Measurements from ENCODE around the gene CST5. TPM values are rescaled to one million over a fixed set of nuclear protein-coding genes. Genes with fewer than 3 reads are reported as not detected.

Gene CST5
- total RNA-seq, 1 donor from 2014 or later = not detected

GRCh38 chr20:23925789-23926525, 46.4 kb upstream of the CST5 start:
- Histone ChIP-seq H3K27ac (no peak overlapping the region), H3K4me1 (no peaks in the 10 kb centered on the region), H3K36me3 (no peaks in the 10 kb centered on the region), H3K27me3 (ENCODE audit: low read depth) (peaks cover 3% of the 10 kb centered on the region), H3K4me3 (no peak overlapping the region), H3K9me3 (no peaks in the 10 kb centered on the region)
- no peak for DNase-seq
- intact Hi-C loops (cut with DNase I) = no loop called here
- TF ChIP-seq CTCF (IDR thresholded peaks at IDR 0.05) = no peak
- no peak for ATAC-seq

DNA sequence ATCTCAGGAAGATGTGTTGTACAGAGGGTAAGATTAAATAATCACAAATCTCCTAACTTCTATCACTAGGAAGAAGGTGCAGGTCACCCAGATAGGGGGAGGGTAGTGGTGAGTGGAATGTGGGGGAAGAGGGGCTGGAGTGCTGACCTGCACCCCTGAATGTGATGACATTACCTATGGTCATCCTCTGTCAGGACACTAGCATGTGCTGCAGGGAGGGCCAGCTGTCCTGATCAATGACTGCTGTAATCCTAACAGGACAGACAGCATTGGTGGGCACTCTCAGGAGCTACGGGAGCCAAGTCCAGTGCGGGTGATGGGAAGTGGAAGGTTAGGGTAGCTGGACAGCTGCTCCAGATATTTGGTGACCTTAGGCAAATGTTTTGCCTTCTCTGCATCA, 45.2 kb upstream of the CST5 start:
- Histone ChIP-seq H3K9me3 (no peaks in the 10 kb centered on the region), H3K4me1 (peaks cover 4% of the 10 kb centered on the region), H3K4me3 (no peak overlapping the region), H3K27me3 (ENCODE audit: low read depth) (peaks cover 3% of the 10 kb centered on the region), H3K36me3 (no peaks in the 10 kb centered on the region), H3K27ac (no peak overlapping the region)
- ATAC-seq (no peak), DNase-seq (no peak)
- intact Hi-C loops (cut with DNase I) = no loop called here
- no peak for TF ChIP-seq CTCF (IDR thresholded peaks at IDR 0.05)

- no peak for DNase-seq
- intact Hi-C loops (cut with DNase I) = no loop called here
These were observed 44.4 kb upstream of the CST5 start for GRCh38 chr20:23923891-23924435.

DNA sequence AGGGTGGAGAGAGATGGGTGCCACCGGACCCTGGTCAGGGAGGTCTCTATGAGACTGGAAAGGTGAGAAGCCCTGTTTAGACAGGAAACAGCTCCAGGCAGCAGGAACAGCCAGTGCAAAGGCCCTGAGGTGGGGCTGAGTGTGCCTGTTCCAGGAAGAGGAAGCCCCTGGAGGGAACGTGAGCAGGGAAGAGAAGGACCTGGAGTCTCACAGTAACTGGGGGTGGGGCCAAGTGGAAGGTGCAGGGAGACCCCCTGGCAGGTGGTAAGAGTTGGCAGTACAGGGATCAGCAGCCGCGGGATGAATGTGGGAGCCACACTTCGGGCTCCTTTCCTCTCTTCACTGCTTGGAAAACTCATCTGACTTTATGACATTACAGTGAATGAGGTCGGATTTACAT, 43.8 kb upstream of the CST5 start:
- DNase-seq (no peak), ATAC-seq (no peak)

More at GRCh38 chr20:23923891-23924435, 44.4 kb upstream of the CST5 start:
- H3K27ac ChIP-seq = no peak overlapping the region
- TF ChIP-seq CTCF (IDR thresholded peaks at IDR 0.05) = no peak
- H3K4me3 ChIP-seq = no peak overlapping the region
- ATAC-seq = no peak
- H3K36me3 ChIP-seq = no peaks in the 10 kb centered on the region
- H3K9me3 ChIP-seq = no peaks in the 10 kb centered on the region
- peaks cover 4% of the 10 kb centered on the region for H3K4me1 ChIP-seq
- H3K27me3 ChIP-seq (ENCODE audit: low read depth) = peaks cover 3% of the 10 kb centered on the region

More for the DNA sequence above, 43.8 kb upstream of the CST5 start:
- Histone ChIP-seq H3K36me3 (no peaks in the 10 kb centered on the region), H3K4me1 (peaks cover 4% of the 10 kb centered on the region), H3K4me3 (no peak overlapping the region), H3K9me3 (no peaks in the 10 kb centered on the region), H3K27ac (no peak overlapping the region), H3K27me3 (ENCODE audit: low read depth) (peaks cover 2% of the 10 kb centered on the region)
- intact Hi-C loops (cut with DNase I) = no loop called here
- TF ChIP-seq CTCF (IDR thresholded peaks at IDR 0.05) = no peak

All from lower lobe of right lung (tissue), 2 donors.